HG03060 (cell line): ENCODE measurements around the gene BMP10.

Source experiments
- ATAC-seq: cut with Tn5 transposase; IDR thresholded peaks from one replicate; pipeline ENCODE4 v1.9.1; 2021; ENCODE audit warnings: low read depth, moderate number of reproducible peaks; ENCODE audit not compliant: unreplicated experiment

BMP10 gene

GRCh38 chr2:68824831-68825230, 46.4 kb downstream of the BMP10 start:
- no peak for ATAC-seq

- ATAC-seq = no peak
Observed at GRCh38 chr2:68822207-68822872, 48.9 kb downstream of the BMP10 start.

- ATAC-seq = no peak
Observed at GRCh38 chr2:68819556-68819955, 51.6 kb downstream of the BMP10 start.

GRCh38 chr2:68817306-68817705, 53.9 kb downstream of the BMP10 start:
- no peak for ATAC-seq
